HAP-1 (cell line): ENCODE measurements around the gene COL26A1.

Experiments used
- DNase-seq, 2 experiments: peaks; one replicate each; pipeline ENCODE4 v3.0.0-alpha.2; 2016 to 2020; ENCODE audit warnings: low spot score in 2 of 2
- H3K27me3 ChIP-seq: fragments of 250-450 bp; sonication (Bioruptor Pico); 2 replicates; pipeline ENCODE4 v1.5.1; 2020; ENCODE audit warnings: low read depth, mild to moderate bottlenecking, moderate library complexity
- H3K36me3 ChIP-seq: fragments of 250-450 bp; sonication (Bioruptor Pico); replicated peaks from 2 replicates; pipeline ENCODE4 v1.5.1; 2020; ENCODE audit warnings: mild to moderate bottlenecking
- H3K4me1 ChIP-seq: fragments of 250-450 bp; sonication (Bioruptor Pico); 2 replicates; pipeline ENCODE4 v1.5.1; 2020; ENCODE audit warnings: mild to moderate bottlenecking
- H3K4me3 ChIP-seq: fragments of 250-450 bp; sonication (Bioruptor Pico); 2 replicates; pipeline ENCODE4 v1.5.1; 2020; ENCODE audit warnings: mild to moderate bottlenecking, moderate library complexity
- H3K9me3 ChIP-seq: fragments of 250-450 bp; sonication (Bioruptor Pico); 2 replicates; pipeline ENCODE4 v1.5.1; 2020; ENCODE audit warnings: mild to moderate bottlenecking, moderate library complexity
- in situ Hi-C: fragments of 300-500 bp; cut with MboI; formaldehyde crosslinking; loops from 3 replicates; pipeline ENCODE4 v1.14.3; 2020; ENCODE audit warnings: low sequenced_read_pairs, inconsistent platforms, mixed read lengths

The COL26A1 gene

GRCh38 chr7:101578552-101578951, 215.9 kb downstream of the COL26A1 start:
- no peaks in the 10 kb centered on the region for H3K36me3 ChIP-seq
- no peak for DNase-seq
- in situ Hi-C loops, result no loop called here

GRCh38 chr7:101580596-101580995, 217.9 kb downstream of the COL26A1 start:
- no peak for DNase-seq
- Histone ChIP-seq H3K36me3 (no peaks in the 10 kb centered on the region), H3K27me3 (no peaks in the 10 kb centered on the region), H3K9me3 (no peaks in the 10 kb centered on the region; the same call in 1 of the 2 replicates), H3K4me1 (no peaks in the 10 kb centered on the region), H3K4me3 (no peak overlapping the region)
- in situ Hi-C loops, result no loop called here

More at GRCh38 chr7:101578552-101578951, 215.9 kb downstream of the COL26A1 start:
- Histone ChIP-seq H3K4me1 (no peaks in the 10 kb centered on the region), H3K4me3 (no peak overlapping the region), H3K9me3 (no peaks in the 10 kb centered on the region; the same call in 1 of the 2 replicates), H3K27me3 (no peaks in the 10 kb centered on the region)

- in situ Hi-C loops, result no loop called here
- DNase-seq, result no peak
- Histone ChIP-seq H3K36me3 (no peaks in the 10 kb centered on the region), H3K9me3 (no peaks in the 10 kb centered on the region; the same call in 1 of the 2 replicates), H3K4me1 (no peaks in the 10 kb centered on the region), H3K27me3 (no peaks in the 10 kb centered on the region), H3K4me3 (no peak overlapping the region)
Measured at GRCh38 chr7:101581891-101582290, 219.2 kb downstream of the COL26A1 start.

GRCh38 chr7:101582971-101583370, 220.3 kb downstream of the COL26A1 start:
- H3K36me3 ChIP-seq, result no peaks in the 10 kb centered on the region
- in situ Hi-C loops, result no loop called here
- no peak for DNase-seq
- H3K27me3 ChIP-seq, result no peaks in the 10 kb centered on the region
- no peaks in the 10 kb centered on the region for H3K9me3 ChIP-seq
- no peak overlapping the region for H3K4me3 ChIP-seq
- H3K4me1 ChIP-seq, result no peaks in the 10 kb centered on the region

GRCh38 chr7:101586078-101586905, 223.6 kb downstream of the COL26A1 start:
- in situ Hi-C loops, result no loop called here
- H3K4me3 ChIP-seq, result no peak overlapping the region
- H3K4me1 ChIP-seq, result no peaks in the 10 kb centered on the region
- H3K36me3 ChIP-seq, result no peaks in the 10 kb centered on the region
- no peaks in the 10 kb centered on the region for H3K9me3 ChIP-seq
- H3K27me3 ChIP-seq, result no peaks in the 10 kb centered on the region
- DNase-seq, result no peak

GRCh38 chr7:101586906-101587677, 224.4 kb downstream of the COL26A1 start:
- Histone ChIP-seq H3K36me3 (no peaks in the 10 kb centered on the region), H3K27me3 (no peaks in the 10 kb centered on the region), H3K9me3 (no peaks in the 10 kb centered on the region), H3K4me3 (no peak overlapping the region), H3K4me1 (no peaks in the 10 kb centered on the region)
- DNase-seq, result no peak
- in situ Hi-C loops, result no loop called here

GRCh38 chr7:101588131-101588935, 225.7 kb downstream of the COL26A1 start:
- Histone ChIP-seq H3K9me3 (no peaks in the 10 kb centered on the region), H3K4me3 (no peak overlapping the region), H3K27me3 (no peaks in the 10 kb centered on the region), H3K4me1 (no peaks in the 10 kb centered on the region), H3K36me3 (no peaks in the 10 kb centered on the region)
- in situ Hi-C loops, result no loop called here
- DNase-seq, result no peak

GRCh38 chr7:101589052-101589451, 226.4 kb downstream of the COL26A1 start:
- no peak for DNase-seq
- in situ Hi-C loops, result no loop called here
- Histone ChIP-seq H3K9me3 (no peaks in the 10 kb centered on the region), H3K4me1 (no peaks in the 10 kb centered on the region), H3K36me3 (no peaks in the 10 kb centered on the region), H3K4me3 (no peak overlapping the region), H3K27me3 (no peaks in the 10 kb centered on the region)

GRCh38 chr7:101589976-101590662, 227.4 kb downstream of the COL26A1 start:
- H3K36me3 ChIP-seq, result no peaks in the 10 kb centered on the region
- no peaks in the 10 kb centered on the region for H3K9me3 ChIP-seq
- H3K4me1 ChIP-seq, result no peaks in the 10 kb centered on the region
- no peak overlapping the region for H3K4me3 ChIP-seq
- in situ Hi-C loops, result no loop called here
- no peak for DNase-seq
- H3K27me3 ChIP-seq, result no peaks in the 10 kb centered on the region

GRCh38 chr7:101590663-101591435, 228.2 kb downstream of the COL26A1 start:
- DNase-seq, result no peak
- H3K36me3 ChIP-seq, result no peaks in the 10 kb centered on the region
- in situ Hi-C loops, result no loop called here
- H3K4me1 ChIP-seq, result no peaks in the 10 kb centered on the region
- H3K9me3 ChIP-seq, result no peaks in the 10 kb centered on the region
- no peak overlapping the region for H3K4me3 ChIP-seq
- 0 out of 2 replicates have a peak, but pooled peaks cover 1% of the 10 kb centered on the region for H3K27me3 ChIP-seq

- Histone ChIP-seq H3K4me1 (no peaks in the 10 kb centered on the region), H3K27me3 (0 out of 2 replicates have a peak, but pooled peaks cover 3% of the 10 kb centered on the region), H3K9me3 (no peaks in the 10 kb centered on the region), H3K4me3 (no peak overlapping the region), H3K36me3 (no peaks in the 10 kb centered on the region)
- in situ Hi-C loops, result no loop called here
- no peak for DNase-seq
Measured at GRCh38 chr7:101591504-101591903, 228.8 kb downstream of the COL26A1 start.

GRCh38 chr7:101593556-101593955, 230.9 kb downstream of the COL26A1 start:
- Histone ChIP-seq H3K4me1 (no peaks in the 10 kb centered on the region), H3K9me3 (no peaks in the 10 kb centered on the region), H3K27me3 (0 out of 2 replicates have a peak, but pooled peaks cover 3% of the 10 kb centered on the region), H3K4me3 (no peak overlapping the region), H3K36me3 (no peaks in the 10 kb centered on the region)
- in situ Hi-C loops, result no loop called here
- DNase-seq, result no peak
